HG03442 (cell line): ENCODE data around the gene MOXD1.
"Not testable (repeated sequence)": the region's sequence is repeated elsewhere in the genome, so short reads cannot be mapped to it uniquely, and the experiment has no call there.

Experiments used
- ATAC-seq: cut with Tn5 transposase; IDR thresholded peaks from one replicate; pipeline ENCODE4 v1.9.1; 2021; ENCODE audit warnings: mild to moderate bottlenecking, moderate library complexity; ENCODE audit not compliant: unreplicated experiment

Gene MOXD1

DNA sequence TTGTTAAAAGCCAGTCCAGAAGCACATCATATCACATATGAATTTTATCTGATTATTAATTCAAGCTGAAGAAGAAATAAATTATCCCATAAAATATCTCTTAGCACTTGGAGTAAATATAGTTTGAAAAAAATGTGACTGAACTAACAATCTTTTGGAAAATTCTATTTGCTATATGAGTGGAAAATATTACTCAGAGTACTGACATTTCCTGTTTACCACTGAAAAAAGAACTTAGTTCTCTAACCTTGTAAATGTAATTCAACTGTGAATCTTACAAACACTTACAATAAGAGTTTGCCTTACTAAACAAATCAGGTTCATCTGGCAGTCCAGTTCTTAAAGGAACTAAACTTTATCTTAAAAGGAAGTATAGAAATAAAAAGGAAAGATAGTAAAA lies 44.2 kb downstream of the MOXD1 start:
- no peak for ATAC-seq

DNA sequence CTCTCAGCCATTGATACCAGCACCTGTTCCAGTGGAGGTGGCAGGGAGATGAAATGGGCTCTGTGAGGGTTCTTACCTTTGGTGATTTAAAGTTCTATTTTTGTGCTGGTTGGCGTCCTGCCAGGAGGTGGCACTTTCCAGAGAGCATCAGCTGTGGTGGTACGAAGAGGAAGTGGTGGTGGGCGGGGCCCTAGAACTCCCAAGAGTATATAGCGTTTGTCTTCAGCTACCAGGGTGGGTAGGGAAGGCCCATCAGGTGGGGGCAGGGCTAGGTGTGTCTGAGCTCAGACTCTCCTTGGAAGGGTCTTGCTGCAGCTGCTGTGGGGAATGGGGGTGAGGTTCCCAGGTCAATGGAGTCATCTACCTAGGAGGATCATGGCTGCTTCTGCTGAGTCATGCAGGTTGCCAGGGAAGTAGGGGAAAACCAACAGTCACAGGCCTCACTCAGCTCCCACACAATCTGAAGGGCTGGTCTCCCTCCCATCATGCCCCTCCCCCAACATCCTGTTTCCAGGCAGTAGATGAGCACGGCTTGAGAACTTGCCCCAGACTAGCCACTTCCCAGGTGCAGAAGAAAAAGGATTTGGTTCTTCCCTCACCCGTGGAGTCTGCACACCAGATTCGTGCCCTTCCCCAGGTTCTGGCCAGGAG lies 46.6 kb downstream of the MOXD1 start:
- ATAC-seq = peak; percentile 52

DNA sequence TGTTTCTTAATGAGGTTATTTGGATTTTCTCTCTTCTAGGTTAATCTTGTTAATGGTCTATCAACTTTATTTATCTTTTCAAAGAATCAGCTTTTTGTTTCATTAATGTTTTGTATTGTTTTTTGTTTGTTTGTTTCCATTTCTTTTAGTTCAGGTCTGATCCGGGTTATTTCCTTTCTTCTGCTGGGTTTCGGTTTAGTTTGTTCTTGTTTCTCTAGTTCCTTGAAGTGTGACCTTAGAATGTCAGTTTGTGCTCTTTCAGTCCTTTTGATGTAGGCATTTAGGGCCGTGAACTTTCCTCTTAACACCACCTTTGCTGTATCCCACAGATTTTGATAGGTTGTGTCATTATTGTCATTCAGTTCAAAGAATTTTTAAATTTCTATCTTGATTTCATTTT lies 49.3 kb downstream of the MOXD1 start:
- not testable (repeated sequence) for ATAC-seq

DNA sequence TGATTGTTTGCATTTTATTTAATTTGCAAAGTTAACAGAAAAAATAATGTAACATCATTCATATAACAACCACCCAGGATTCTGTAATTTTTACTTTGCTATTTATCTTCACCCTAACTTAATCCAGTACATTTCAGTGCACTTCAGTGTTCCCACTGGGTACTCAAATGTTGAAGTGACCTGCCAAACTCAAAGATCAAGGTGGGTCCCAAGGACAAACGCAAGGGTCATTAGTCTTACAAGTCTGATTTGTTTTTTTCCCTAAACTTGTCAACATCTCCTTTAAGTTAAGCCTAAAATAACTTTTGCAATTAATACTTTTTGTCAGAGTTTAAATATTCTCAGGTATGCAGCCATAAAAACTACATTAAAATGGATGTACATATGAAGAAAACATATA lies 53.0 kb downstream of the MOXD1 start:
- ATAC-seq = no peak

DNA sequence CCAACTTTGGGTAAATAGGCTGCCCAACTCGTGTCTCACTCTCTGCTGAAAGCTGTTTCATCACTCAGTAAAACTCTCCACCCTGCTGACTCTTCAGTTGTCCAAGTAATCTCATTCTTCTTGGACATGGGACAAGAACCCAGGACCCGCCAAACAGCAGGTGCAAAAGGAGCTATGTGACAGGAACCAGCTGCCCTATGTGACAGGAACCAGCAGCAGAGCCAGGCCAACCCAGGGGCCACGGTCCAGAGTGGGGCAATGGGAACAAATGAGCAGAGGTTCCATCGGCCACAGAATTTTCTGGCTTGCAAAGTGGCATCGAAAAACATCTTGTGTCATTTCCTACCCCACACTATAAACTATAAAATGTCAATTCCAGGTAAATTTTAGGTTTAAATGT lies 56.5 kb downstream of the MOXD1 start:
- no peak for ATAC-seq

DNA sequence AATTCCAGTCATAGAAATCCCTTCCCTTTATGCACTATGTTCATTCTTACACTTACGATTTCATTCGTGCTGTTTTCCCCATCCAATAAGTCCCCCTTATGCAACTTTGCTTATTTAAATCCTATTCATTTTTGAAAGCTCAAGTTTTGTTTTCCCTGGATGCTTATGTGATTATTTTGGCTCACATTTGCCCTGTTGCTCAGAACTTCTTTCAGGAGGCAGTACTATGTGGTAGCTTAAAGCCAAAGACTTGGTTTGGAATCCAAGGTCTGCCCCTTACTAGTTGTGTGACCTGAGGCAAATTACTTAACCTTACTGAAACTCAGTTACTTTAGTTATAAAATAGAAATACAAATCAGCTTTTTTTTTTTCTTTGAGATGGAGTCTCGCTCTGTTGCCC lies 59.6 kb downstream of the MOXD1 start:
- ATAC-seq = no peak

DNA sequence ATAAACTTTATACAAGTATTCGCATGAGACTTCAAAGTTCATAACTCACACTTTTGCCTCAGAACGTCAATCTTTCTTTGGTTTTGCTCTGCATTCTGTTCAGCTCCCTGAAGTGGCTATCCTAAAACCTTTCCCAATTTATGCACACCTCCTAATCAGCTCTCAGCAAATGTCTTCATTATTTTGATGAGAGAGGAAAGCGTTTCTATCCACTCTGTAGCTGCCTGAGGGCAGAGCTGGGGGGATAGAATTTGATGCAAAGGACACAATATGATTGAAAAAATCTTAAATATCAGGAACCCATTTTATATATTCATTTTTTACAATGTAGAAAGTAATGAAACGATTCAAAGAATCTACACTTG lies 66.8 kb downstream of the MOXD1 start:
- no peak for ATAC-seq

DNA sequence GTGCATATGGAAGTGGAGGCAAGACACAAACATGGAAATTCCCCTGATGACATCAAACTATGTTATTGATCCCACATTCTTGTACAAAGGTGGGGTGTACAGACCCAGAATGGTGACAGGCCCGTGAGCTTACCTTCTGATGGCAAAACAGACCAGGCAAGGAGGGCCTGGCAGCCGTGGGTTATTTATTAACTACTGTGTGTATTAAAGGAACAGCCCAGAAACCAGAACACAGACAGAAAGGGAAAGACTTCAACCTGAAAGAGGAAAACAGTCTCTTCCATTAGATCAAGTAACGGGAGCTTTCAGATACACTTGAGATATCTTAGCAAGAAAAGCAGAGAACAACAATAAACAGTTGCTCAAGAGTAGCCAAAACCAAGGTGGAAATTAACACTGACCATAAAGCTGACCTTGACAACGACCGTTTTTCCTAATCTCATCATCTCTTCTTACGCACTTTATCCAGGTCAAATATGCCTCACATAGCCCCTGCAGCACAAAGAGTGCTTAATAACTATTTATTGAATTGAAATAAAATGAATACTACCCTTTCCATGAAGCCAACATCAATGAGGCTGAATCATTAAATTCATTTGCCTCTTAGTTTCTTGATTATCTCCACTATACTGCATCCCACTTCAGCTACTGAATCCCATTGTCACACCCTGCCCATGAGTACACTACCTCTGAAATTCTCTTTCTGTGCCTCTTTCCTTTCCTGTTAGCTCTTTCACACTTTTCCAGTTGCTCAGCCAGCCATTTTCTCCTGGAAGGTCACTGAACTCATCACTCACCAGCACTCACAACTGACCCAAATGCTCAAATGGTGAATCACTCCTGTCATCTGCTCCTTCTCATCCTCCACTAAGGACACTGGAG lies 67.4 kb downstream of the MOXD1 start:
- no peak for ATAC-seq

DNA sequence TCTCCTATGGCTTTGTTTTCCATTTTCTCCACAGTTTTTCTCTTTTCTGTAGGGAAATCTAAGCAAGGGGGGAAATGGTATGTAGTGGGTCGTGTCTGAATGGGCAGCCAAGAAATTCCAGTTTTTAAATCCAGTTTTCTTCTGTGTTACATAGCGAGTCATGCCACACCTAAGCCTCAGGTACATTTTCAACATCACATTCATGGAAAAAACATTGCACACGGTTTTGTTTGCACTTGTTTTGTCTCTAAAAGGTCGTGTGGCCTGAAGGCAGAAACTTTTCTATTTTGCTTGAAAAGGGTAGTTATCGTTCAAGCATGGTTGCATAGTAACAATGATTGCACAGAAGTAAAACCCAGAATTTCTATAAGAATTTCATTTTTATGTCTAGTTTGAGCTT lies 70.5 kb downstream of the MOXD1 start:
- no peak for ATAC-seq

DNA sequence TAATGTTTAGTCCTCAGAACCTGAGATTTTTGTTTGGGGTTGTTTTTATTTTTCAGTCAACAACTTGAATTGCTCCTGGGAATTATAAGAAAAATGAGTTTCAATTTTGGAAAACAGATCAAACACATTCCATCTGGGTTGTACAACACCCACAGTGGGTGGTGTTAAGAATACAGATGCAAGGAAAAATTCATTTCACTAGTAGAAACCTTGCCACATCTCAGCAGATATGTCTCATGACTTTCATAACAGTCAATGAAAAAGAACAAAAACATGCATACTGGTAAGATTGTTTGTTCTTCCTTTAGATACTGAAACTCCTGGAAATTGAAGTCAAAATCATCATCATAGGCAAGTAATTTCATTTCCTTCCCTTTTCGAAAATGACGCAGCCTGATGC lies 78.9 kb downstream of the MOXD1 start:
- ATAC-seq = no peak

DNA sequence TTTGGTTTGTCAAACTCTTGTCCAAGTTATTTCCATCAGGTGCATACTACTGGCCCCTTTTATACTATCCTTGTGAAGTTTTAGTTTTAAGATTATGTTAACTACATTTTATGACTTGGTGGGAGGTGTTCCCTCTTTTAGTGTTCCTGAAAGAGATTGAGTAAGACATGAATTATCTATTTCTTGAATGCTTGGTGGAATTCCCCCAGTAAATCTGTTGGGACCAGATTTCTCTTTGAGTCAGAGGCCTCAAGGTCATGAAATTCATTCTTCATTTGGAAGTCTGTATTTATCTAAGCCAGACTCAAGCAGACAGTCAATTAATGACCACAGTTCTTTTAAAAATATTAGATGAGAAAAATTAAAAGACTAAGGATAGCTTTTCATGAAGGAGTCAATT lies 81.3 kb downstream of the MOXD1 start:
- no peak for ATAC-seq

DNA sequence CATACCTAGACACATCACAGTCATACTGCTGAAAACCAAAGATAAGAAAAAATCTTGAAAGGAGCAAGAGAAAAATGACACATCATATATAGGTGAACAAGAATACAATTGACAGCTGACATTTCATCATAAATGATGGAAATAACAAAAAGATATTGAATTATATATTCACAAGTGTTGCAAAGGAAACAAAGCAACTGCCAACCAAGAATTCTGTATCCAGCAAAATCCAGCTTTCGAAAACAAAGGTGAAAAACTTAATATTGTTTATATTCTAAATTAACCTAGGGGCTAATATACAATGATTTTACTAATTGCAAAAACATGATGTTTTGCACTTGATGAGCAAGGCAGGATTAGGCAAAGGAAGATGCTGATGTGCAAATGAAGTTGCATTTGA lies 84.3 kb downstream of the MOXD1 start:
- ATAC-seq = no peak

DNA sequence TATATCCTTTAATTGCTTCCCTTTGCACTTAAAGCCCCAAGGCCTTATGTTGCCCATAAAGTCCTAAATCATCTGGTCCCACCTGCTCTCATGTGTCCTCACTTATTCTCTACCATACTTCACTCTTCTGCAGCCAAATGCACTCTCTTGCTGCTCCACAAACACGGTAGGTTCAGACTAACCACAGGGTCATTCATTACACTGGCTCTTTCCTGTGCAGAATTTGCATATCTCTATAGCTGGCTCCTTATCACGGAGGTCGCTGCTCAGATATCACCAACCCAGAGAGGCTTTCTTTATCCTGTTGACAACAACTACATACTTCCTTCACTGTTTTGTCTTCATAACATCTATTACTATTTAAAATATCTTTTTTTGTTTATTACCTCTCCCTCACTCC lies 86.8 kb downstream of the MOXD1 start:
- no peak for ATAC-seq

DNA sequence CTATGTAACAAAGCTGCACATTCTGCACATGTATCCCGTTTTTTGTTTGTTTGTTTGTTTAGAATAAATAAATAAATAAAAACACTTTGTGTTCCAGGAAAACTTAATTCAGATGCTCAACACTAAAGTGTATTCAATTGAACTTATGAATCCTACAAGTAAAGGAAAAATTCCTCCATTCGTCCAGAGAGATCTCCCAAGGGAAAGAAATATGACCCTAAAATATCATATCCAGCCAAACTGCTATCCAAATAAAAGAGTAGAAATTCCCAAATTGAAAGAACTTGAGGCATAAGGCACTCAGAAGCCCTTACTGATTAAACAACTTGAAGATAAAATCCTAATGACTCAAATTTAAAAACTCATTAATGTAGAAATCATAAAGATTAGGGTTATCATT lies 90.4 kb downstream of the MOXD1 start:
- ATAC-seq = no peak

DNA sequence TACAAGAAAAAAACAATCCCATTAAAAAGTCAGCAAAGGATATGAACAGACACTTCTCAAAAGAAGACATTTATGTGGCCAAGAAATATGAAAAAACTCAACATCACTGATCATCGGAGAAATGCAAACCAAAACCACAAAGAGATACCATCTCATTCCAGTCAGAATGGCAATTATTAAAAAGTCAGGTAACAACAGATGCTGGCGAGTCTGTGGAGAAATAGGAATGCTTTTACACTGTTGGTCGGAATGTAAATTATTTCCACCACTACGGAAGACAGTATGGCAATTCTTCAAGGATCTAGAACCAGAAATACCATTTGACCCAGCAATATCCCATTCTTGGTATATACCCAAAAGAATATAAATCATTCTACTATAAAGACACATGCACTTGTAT lies 91.1 kb downstream of the MOXD1 start:
- ATAC-seq = not testable (repeated sequence)

DNA sequence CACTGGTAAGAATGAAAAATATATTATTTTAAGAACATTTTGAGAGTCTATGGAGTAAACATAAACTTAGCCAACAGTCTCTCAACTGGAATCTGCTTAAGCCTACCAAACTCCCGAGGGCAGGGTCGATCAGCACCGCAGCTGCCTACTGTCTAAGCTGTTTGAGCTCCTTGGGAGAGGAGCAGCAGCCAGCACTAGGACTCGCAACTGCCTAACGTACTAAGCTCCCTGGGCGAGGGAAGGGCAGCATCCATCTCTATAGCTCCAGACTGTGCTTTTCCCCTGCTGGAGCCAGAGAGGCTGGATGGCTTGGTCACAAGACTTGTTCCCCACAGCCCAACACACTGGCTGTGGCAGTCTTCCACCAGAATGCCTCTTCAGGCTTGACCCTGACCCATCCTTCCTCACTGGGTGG lies 96.4 kb downstream of the MOXD1 start:
- ATAC-seq = no peak

DNA sequence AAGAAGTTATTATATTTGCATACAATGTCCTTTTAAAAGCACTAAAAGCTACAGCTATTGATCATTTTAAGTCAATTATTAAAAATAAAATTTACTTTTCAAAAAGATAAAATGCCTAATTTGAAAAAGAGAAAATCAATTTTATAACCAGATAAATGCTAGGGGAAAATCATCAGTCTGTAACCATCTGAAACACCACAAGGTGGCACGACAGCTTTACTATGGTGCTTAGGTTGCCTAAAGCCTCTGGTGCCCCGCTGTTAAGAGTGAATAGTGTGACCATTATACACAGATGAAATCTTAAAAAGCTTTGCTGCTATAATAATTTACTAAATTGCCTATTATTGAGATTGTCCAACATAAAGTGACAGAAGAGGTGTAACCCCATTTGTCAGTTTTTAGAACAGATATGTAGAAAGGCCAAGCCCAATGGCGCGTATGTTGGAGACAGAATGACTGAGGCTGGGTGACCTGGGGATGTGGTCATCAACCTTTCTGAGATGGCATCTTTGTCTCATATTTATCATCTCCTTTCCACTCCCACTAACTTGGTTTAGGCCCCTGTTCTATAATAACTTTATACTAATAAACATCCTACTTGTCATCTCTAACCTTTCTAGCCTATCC lies 100.8 kb downstream of the MOXD1 start:
- ATAC-seq = peak; percentile 88

DNA sequence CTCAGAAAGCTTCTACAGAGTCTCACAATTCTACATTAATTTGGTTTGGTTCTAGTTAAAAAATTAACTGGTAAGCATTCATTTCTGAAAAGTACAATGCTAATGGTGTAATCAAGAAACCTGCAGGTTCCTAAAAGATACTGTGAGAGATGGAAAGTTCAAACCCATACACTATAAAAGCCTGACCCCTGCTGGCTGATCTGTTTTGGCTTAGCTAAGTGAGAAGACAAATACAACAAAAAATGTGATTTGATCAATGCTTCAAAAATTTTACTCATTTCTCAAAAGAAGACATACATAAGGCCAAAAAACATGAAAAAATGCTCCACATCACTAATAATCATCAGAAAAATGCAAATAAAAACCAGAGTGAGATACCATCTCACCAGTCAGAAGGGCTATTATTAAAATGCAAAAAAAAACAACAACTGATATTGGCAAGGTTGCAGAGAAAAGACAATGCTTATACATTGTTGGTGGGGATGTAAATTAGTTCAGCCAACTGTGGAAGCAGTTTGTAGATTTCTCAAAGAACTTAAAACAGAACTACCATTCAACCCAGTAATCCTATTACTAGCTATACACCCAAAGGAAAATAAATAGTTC lies 102.8 kb downstream of the MOXD1 start:
- ATAC-seq = no peak

DNA sequence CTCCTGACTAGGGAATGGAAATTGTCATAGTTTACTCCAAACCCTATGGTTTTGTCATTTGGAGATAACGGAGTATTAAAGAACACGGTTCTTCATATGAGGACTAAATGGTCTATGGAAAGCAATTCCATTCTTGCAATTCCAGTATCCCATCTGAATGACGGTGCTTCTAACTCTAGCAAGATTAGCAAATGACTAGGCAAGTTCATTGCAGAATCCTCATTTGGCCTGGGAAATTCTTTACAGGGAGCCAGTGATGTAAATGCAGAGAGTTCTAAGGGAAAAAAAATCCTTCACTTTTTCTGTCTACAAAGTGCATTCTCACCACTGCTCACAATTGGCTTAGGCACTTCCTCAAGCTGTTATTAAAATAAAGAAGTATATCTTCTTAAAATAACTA lies 111.5 kb downstream of the MOXD1 start:
- ATAC-seq = no peak

DNA sequence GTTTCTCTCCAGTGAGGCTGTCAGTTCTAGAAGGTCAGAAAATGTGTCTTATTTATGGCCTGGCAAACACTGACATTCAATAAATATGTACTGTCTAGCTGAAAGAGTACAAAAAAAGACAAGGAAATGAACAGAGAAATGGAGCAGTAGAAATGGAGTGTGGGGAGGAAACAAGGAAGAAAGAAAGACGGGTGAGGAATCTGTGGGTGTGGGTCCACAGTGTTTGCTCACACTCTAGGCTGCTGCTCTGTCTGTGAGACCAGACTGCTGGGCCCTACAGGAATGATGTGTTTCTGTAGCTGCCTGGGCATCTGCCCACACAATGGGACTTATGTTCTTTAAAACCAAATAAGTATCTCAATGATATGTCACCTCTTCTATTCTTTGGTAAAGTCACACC lies 114.2 kb downstream of the MOXD1 start:
- ATAC-seq = no peak

DNA sequence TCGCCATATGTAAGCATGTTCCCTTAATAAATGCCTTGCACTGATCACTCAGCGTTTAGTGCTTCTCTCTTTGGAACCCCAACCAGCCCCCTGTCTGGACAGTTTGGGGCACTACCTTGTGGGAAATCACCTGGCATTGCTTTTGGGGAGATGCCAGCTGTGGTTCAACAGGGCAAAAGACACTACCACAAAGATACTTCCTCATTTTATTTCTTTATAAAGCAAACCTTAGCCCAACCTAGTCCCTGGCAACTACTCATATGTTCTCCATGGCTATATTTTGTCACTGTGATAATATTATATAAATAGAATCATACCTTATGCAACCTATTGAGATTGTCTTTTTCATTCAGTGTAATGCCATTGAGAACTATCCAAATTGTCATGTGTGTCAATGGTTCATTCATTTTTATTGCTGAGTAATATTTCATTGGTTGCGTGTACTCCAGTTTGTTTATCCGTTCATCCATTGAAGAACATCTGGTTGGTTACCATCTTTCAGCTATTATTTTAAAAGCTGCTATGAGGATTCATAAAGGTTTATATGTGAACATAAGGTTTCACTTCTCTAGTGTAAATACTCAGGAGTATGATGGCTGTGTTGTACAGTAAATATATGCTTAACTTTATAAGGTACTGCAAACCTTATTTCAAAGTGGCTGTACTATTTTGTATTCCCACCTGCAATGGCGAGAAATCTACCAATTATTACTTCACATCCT lies 114.8 kb downstream of the MOXD1 start:
- ATAC-seq = peak; percentile 70
